NCI-H345 (cell line): Measurements from ENCODE around the gene TBC1D1.

Source experiments
- DNase-seq: peaks from one replicate; lab custom pipeline; 2025; lab: John Stamatoyannopoulos, UW

Gene TBC1D1

DNA sequence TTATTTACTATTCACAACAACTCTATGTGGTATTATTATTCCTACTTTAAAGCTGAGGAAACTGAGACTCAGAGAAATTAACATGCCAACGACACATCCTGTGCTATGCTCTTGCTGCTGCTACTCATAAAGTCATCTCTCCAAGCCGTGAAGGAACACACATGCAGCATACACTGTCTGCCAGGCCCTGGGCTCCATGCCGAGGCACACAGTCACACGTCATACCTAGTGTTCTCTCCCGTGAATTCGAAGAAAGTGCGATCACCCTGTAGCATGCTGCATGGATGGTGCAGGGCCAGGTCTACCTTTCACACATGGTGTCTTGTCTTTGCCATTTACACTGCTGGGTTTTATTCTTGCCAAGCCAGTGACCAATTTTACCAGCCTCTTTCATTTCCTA is 34.1 kb downstream of the TBC1D1 start:
- no peak for DNase-seq

DNA sequence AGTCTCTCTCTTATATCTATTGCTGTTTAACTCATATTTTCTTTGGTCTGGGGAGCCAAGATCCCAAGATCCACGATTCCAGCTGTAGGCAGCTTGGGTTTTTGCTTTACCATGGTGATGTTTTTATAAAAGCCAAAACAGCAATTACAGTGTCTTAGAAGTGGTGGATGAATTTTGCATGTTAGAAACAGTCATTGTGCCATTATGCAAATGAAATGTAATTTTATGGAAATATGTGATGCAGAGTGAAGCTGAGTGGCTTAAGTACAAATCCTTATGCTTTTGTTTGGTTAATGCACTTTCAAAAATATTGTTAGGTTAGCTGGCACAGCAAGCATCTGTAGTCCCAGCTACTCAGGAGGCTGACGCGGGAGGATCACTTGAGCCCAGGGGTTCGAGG is 36.5 kb downstream of the TBC1D1 start:
- DNase-seq: no peak

DNA sequence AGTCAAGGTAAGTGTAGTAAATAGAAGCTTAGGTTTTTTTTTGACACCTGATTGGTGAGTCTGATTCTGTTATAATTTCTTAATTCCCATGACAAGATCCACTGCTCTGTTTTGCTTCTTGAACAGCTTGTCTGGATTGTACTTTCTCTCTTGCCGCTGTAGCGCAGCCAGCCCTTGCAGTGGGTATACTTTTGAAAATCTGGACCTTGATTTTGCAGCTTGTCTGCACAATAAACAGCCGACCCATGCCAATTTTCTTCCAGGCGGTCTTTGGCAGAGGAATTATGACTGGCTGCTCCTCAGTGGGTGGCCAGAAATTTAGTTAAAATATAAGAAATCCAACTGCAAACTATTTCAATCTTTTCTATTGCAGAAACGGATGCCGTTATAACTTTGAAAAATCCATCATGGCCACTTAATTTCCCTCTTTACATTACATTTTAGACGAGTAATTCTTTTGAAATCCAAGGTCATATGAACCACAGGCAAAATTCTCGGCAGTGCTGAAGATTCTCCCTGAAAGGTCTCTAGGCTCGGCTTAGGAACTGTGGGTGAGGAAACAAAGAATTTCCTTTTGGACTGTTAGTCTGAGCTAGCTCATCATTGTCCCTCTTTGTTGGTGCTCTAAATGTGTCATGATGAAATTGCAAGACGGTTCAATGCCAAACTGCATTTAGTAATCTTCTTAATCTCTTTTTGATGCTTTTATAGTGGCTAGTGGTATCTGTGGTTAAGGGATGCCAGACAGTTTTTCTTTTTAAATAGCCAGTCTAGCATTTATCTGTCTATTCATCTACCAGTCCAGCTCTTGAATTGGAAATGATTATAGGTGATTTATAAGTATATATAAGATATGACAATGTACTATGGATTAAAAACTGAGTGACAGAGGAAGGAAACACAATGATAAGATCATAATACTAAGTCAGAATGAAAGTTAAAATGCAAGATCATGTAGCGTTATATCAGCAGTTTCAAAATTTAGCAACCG is 37.8 kb downstream of the TBC1D1 start:
- DNase-seq: no peak

DNA sequence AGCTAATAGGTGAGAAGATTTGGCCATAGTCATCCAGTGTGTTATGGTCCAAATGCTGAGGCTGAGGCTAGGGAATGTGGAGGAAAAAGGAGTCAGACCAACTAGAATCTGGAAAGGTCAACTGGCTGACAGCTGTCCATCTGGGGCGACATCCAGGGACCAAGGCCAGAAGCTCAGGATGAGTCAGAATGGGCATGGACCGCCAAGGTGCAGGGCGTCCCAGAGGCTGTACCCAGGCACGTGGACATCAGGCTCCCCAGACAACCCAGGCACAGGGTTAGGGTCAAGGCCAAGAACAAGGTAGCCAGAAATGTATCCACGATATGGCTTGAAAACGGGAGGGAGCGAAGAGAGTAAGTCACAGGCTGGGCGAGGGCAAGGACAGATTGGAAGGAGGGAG is 43.2 kb downstream of the TBC1D1 start:
- DNase-seq: no peak

DNA sequence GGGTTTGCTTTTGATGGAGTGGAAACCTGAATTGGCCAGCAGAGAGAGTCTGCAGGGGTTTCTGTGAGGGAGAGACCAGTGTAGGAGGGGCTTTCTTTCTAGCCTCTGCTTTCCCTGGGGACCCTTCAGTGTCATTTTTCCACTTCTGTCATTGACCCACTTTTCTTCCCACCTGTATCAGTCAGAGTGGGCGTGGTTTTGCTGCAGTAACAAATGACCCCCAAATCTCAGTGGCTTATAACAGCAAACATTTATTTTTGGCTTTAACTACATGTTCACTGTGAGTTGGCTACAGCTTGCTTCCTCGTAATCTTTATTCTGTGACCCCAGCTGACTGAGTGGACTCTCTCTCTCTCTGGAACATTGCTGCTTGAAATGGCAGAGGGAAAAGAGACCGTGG is 43.7 kb downstream of the TBC1D1 start:
- DNase-seq: no peak

DNA sequence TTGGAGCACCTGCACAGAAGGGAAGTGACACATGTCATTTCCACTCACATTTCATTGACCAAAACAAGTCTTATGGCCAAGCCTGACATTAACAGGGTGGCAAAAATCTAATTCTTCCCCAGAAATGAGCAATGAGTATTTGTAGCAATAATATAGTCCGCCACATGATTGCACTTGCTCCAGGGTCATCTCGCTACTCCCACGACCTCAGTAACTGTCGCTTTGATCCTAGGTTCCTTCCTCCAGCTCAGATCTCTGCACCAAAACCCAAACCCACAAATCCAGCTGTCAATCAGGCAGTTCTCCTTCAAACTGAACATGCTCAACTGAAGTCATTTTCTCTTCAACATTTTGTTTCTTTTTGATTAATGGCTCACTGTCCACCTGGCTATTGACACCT is 44.1 kb downstream of the TBC1D1 start:
- no peak for DNase-seq

DNA sequence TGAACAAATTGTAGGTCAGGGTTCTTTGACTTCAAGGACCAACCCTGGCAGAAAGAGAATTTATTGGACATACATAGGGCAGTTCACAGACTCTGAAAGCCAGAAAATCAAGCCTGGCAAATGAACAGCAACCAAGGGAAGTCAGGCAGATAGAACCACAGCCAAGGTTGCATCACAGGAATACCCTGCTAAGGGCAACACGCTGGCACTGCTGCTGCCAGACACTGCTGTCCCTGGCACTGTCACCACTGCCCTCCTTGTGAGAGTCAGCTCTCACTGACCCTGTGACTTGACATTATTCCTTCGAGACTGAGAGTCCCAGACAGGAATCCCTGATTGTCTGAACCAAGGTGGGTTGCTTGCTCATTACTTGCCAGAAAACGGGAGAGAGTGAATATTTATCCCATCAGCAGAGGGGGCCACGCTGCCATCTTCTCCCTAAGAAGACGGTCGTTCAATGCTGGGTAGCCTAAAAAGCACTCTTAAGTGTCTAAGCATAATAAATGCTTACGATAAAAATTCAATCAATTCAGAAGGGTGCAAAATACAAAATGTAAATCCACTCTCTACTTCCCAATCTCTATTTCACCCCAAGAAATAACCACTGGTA is 46.1 kb downstream of the TBC1D1 start:
- DNase-seq: no peak

DNA sequence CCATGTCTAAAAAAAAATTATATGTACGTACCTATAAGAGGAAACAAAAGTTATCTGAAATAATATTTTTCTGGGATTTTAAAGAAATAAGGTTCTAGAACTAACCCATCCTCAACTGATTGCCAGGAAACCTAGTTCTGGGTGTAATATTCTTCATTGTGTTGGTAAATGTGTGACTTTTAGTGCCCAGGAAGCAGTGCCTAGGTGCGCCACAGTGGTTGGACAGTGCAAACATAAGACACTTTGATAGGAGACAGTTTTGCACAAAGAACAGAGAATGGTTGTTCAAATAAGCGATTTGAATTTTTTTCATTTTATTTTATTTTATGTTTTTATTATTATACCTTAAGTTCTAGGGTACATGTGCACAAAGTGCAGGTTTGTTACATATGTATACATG is 47.3 kb downstream of the TBC1D1 start:
- DNase-seq: no peak

DNA sequence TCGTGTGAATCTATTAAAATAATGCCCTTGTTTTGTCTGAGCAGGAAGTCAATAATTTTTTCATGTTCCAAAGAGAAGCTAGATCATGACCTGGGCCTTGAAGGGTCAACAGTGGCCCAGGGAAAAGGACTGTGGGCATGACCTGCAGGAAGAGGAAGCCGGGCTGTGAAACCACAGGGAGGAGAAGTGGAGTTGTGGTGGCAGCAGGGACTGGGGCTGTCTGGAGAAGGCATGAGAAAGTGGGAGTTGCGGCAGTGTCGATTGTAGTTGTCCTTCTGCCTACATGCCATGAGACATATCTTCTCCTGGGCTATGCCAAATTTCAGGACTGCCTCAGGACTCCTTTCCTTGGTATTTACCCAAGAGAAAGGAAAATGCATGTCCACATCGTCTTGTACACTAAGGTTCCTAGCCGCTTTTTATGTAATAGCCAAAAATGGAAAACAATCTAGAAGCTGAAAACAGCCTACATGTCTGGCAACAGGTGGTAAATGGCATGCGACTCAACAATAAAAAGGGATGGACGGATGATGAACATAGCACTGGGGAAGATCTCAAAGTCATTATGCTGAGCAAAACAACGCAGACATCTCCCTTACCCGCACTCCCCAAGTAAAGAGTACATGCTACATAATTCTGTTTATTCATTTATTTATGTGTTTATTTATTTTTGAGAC is 55.8 kb downstream of the TBC1D1 start:
- no peak for DNase-seq

DNA sequence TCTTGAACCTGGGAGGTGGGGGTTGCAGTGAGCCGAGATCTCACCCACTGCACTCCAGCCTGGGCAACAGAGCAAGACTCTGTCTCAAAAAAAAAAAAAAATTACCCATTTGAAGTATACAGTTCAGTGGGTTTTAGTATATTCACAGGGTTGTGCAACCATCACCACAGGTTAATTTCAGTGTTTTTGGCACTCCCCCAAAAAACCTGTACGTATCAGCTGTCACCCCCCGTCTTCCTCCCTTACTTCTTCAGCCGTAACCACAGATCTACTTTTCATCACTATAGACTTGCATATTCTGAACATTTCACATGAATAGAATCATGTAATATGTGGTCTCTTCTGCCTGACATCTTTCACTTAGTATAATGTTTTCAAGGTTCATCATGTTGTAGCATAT is 57.7 kb downstream of the TBC1D1 start:
- DNase-seq: no peak

DNA sequence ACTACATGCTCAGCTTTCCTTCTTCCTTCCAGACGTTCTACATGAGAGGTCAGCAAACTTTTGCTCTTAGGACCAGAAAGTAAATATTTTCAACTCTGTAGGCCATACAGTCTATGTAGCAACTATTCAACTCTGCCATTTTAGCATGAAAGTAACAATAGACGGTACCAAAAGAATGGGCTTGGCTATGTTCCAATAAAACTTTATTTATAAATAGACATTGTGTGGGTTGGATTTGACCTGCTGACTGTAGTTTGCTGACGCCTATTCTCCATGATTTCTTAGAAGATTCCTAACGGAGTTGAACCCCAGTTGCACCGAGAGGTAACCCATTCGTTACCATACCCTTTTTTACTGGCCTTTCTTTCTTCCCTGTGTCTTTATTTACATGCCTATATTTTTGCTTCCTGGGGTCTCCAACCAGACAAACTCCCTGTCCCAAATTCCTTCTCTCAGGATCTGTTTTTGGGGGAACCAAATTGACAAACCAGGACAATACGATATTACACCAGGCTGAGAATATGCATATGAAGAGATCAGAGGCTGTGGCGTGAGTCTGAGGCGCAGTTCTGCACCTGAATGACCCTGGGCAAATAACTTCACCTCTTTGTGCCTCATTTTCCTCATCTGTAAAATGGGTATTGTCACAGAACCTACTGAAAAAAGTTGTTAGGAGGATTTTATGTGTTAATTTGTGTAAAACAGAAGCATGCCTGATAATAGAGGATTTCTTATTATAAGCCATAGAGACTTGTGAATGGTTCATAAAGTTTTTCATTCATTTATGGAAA is 58.9 kb downstream of the TBC1D1 start:
- no peak for DNase-seq

DNA sequence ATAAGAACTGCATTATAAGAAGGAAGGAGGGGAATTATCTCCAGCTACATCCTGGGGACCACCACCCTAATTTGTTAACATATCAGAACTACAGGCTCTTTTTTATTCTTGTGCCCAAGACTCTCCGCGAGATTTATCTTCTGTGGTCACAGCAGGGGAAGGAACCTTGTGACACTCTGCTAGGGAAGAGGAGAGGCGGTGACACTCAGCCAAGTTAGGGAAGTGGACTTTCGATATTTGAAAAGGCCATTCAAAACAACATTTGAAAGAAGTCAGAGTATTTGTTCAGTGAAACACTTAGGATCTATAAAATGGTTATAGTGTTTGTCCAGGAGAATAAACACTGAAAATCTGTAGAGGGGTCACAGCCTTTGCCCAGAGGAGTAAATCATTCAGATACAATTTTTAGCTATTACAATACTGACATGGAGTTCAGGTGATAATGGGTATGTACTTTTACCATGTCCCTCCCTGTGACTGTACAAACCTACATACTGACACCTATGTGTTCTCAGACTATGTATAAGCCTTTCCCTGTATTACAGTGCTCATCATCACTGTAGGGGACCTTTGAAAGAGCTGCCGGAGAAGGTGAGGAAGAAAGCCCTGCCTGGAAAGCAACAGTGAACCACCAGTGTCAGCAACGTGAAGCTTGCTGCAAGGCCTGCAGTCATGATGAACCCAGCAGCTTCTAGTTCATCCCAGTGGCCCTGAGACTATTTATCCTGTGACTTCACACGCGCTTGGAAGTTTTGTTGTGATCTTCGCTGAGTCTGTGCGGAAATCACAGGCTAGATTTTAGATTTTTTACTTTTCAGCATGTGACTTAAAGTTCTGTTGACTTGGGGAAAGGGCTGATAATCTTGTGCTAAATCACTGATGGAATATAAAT is 60.8 kb downstream of the TBC1D1 start:
- no peak for DNase-seq

DNA sequence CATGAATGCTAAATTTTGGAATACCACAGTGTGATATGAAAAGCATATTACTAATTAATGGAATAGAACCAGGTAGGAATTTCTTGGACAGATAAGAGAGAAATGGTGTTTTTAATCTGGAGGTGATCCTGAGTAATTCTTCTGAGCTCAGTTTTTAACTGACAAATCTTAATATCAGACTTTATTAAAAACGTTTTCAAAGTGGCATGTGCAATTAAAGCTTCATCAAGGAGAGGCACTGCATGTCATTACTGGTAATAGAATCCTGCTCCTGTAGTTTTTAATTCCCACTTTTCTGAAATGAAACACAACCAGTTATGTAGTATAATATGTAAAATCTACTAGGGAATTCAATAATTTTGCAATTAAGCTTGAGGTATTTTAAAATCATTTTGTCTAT is 62.3 kb downstream of the TBC1D1 start:
- DNase-seq: no peak

DNA sequence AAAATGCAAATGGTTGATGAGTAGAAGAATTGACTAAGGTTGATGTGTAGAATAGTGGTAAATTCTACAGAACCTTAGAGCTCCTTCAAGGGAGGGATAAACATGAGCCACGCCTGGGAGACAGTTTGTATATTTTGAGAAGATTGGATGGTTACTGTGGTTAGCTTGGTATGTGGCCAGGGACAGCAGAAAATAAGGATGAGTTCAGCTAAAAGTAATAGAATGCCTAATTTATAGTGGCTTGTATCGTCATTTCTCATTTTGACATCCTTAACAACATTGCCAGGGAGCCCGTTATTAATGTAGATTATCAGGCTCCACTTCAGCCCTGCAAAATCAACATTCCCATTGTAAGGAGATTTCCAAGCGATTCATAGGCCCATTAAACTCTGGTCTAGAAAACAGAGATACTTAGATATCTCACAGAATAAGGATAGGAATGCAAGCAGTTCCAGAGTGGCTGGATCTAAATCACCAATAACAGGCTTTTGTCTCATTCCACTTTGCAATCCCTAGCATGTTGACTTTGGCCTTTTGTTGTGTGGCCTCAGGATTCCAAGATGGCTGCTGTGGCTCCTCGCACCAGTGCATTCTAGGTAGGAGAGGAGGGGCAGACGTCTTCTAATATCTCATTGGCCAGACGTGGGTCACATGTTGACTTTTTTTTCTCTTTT is 62.9 kb downstream of the TBC1D1 start:
- DNase-seq: no peak

DNA sequence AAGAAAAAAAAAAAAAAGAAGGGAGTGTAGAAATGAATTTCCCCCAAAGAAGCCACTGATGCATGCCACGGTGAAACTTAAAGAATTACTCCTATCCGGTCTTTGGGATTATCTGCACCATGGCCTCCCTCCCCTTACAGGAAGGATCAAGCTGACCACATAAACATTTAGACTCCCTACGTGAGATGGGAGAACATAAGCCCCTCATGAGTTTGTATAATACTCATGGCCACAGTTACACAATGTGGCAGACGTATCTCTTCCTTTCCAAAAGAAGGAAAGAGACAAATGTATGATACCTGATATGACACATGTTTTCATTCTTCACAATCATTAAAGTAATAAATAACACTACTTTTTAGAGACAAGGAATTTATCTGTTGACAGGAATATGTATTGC is 66.1 kb downstream of the TBC1D1 start:
- no peak for DNase-seq

DNA sequence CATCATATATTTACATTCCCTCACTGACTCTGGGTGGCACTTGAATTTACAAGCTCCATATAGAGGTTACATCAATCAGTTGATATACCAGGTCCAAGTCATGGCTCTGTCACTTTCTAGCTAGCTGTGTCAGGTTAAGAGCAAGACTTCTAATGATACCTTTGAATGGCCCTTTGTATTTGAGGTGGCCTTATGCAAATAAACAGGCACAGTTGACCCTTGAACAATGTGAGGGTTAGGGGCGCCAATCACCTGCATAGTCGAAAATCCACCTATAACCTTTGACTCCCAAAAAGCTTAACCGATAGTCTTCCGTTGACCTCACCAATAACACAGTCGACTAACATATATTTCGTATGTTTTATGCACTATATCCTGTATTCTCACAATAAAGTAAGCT is 68.0 kb downstream of the TBC1D1 start:
- no peak for DNase-seq

DNA sequence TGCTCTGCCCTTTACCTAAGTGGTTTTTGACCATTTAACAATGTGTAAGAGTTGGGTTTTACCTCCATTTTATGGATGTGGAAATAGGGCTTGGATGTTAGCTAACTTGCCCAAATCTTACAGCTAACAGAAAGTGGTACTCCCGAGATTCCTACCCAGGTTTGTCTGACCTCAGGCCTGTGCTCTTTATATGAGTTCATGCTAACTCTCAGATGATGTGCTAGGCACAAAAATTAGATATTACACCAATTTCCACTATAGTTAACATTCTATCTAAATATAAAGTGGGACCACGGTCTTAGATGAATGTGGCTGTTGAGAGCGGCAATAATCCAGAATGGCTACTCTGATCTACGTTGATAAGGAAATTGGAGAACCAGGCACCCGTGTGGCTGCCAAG is 69.2 kb downstream of the TBC1D1 start, which contains the start of gene PTTG2:
Gene PTTG2, plus strand, starts transcription at position 301 of the 400 bp plus-strand sequence. Its CDS starts 37 bp downstream, at position 338.
- no peak for DNase-seq

DNA sequence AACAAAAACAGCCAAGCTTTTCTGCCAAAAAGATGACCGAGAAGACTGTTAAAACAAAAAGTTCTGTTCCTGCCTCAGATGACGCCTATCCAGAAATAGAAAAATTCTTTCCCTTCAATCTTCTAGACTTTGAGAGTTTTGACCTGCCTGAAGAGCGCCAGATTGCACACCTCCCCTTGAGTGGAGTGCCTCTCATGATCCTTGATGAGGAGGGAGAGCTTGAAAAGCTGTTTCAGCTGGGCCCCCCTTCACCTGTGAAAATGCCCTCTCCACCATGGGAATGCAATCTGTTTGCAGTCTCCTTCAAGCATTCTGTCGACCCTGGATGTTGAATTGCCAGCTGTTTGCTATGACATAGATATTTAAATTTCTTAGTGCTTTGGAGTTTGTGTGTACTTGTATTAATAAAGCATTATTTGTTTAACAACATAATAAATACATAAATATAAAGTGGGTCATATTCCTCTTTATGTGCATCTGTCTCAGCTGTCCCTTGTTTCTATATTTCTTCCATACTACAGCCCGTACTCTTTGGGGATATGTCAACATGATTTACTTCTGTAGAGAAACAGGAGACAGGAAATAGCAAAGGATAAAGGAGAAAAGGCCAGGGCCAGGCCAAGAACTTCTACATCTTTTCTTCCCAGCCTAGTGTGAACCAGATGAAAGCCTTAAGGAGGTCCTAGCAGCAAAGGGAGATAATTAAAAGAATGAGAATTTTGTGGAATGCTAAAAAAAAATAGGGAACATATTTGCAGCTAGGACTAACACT is 70.0 kb downstream of the TBC1D1 start:
- DNase-seq: no peak

DNA sequence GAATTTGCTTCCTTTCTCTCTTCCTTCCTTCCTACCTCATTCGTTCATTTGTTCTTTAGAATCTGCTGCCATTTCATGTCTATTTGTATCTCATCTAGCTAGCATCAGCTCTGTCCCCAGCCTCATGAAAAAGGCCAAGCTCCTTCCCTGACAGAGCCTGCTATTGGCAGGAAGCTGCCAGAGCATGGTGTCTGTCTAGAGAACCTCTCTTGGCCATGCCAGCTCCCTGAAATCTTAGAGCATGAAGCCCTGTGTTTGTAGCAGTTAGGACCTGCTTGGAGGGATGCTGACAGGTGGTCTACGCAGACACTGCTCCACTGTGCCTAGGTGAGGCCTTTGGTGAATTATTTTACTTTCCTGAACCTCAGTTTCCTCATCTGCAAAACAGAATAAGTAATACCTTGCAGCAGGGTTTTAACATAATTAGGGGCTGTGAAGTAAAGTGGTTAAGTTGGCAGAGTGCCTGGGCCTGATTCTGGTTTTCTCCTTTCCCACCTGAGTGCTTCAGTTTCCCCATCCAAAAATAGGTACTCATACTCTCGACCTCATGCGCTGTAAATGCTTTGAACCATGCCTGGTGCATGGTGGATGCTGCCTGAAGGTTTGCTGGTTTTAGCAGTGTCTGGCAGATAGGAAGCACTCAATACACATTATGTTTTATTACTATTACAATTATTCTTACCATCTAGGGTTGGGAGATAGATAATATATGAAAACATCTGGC is 74.0 kb downstream of the TBC1D1 start:
- DNase-seq: no peak
